GM19025 (cell line): ENCODE data around the gene LNX1.
"Not testable (repeated sequence)": the region's sequence is repeated elsewhere in the genome, so short reads cannot be mapped to it uniquely, and the experiment has no call there.

Experiments
- ATAC-seq: cut with Tn5 transposase; IDR thresholded peaks from one replicate; pipeline ENCODE4 v1.9.1; 2021; ENCODE audit warnings: mild to moderate bottlenecking, low read depth, moderate library complexity; ENCODE audit not compliant: unreplicated experiment

The LNX1 gene

DNA sequence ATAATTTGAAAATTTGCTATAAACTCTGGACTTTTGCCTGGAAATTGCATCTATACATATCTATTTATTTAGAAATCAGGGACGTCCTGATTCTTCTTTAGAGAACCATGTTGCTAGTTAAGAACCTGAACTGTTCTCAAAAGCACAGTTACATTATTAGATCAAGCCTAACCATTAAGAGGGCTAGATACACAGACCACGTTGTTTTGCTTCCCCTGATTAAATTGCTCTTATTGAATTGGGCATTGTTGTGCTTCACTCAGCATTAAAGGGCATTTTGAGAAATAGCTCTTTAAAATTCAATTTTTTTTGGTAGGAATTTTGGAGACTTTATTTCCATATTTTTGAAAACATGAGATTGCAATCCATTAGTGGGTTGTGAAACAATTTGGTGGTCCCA is 169.5 kb downstream of the LNX1 start:
- ATAC-seq = no peak

GRCh38 chr4:53419208-53419607 is 172.1 kb downstream of the LNX1 start:
- no peak for ATAC-seq

DNA sequence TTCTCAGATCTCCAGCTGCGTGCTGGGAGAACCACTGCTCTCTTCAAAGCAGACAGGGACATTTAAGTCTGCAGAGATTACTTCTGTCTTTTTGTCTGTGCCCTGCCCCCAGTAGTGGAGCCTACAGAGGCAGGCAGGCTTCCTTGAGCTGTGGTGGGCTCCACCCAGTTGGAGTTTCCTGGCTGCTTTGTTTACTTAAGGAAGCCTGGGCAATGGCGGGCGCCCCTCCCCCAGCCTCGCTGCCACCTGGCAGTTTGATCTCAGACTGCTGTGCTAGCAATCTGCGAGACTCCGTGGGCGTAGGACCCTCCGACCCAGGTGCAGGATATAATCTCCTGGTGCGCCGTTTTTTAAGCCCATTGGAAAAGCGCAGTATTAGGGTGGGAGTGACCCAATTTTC is 181.8 kb downstream of the LNX1 start:
- ATAC-seq = not testable (repeated sequence)
